ENCODE results near the gene DDX39B.
A peak's percentile ranks its signal among the peaks of the same experiment; 100 is the strongest.
"Not testable (repeated sequence)": the region's sequence is repeated elsewhere in the genome, so short reads cannot be mapped to it uniquely, and the experiment has no call there.

DDX39B gene

GRCh38 chr6:31525932-31526591 is 15.7 kb downstream of the DDX39B start:
- no peak for DNase-seq

- no peak for DNase-seq
Measured at GRCh38 chr6:31525553-31525931, 16.3 kb downstream of the DDX39B start.

GRCh38 chr6:31521835-31522234 is 20.0 kb downstream of the DDX39B start:
- DNase-seq: no peak

- DNase-seq: no peak
Measured at GRCh38 chr6:31513456-31514165, 28.2 kb downstream of the DDX39B start.

- no peak for DNase-seq
Measured at GRCh38 chr6:31510007-31510406, 31.8 kb downstream of the DDX39B start.

GRCh38 chr6:31509036-31509435 is 32.8 kb downstream of the DDX39B start:
- DNase-seq: not testable (repeated sequence)

- DNase-seq: no peak
Measured at GRCh38 chr6:31502586-31502985, 39.2 kb downstream of the DDX39B start.

GRCh38 chr6:31499648-31500047 is 42.2 kb downstream of the DDX39B start:
- not testable (repeated sequence) for DNase-seq

GRCh38 chr6:31498748-31499147 is 43.1 kb downstream of the DDX39B start:
- DNase-seq: no peak

- peak; percentile 85 for DNase-seq
Measured at GRCh38 chr6:31497531-31498476, 44.0 kb downstream of the DDX39B start, which contains the start of gene MICB. MICB (plus strand) TSS chr6:31498145; CDS start chr6:31498194, 49 bp downstream.

GRCh38 chr6:31496826-31497225 is 45.0 kb downstream of the DDX39B start:
- DNase-seq: not testable (repeated sequence)

GRCh38 chr6:31495580-31495979 is 46.2 kb downstream of the DDX39B start:
- no peak for DNase-seq

- DNase-seq: peak; percentile 73
Measured at GRCh38 chr6:31493875-31494694, 47.7 kb downstream of the DDX39B start.

GRCh38 chr6:31493550-31493874 is 48.3 kb downstream of the DDX39B start:
- DNase-seq: not testable (repeated sequence)

GRCh38 chr6:31490115-31490873 is 51.5 kb downstream of the DDX39B start:
- no peak for DNase-seq

- DNase-seq: no peak
Measured at GRCh38 chr6:31489086-31489485, 52.7 kb downstream of the DDX39B start.

GRCh38 chr6:31487674-31488073 is 54.1 kb downstream of the DDX39B start:
- not testable (repeated sequence) for DNase-seq

- not testable (repeated sequence) for DNase-seq
Measured at GRCh38 chr6:31486065-31486837, 55.6 kb downstream of the DDX39B start.

GRCh38 chr6:31485055-31485454 is 56.7 kb downstream of the DDX39B start:
- DNase-seq: no peak

- DNase-seq: no peak
Measured at GRCh38 chr6:31483392-31483791, 58.4 kb downstream of the DDX39B start.

- DNase-seq: no peak
Measured at GRCh38 chr6:31480574-31480973, 61.2 kb downstream of the DDX39B start.

Measured in CD4-positive, alpha-beta T cell treated with Interleukin-4 for 4 hours (primary cell).